HEK293 (cell line): ENCODE data around the gene DIDO1.

Experiments
- CTCF ChIA-PET: fragments of 350-600 bp; formaldehyde crosslinking; extraction: SDS; loops from one replicate; lab custom pipeline; 2021; ENCODE audit warnings: antibody characterized with exemption; lab: Yijun Ruan, JAX
- POLR2A ChIA-PET: fragments of 300-600 bp; formaldehyde crosslinking; extraction: SDS; loops from one replicate; lab custom pipeline; 2020; ENCODE audit warnings: antibody characterized with exemption, inconsistent platforms; lab: Yijun Ruan, JAX
- H3K27ac ChIP-seq: fragments of 200-500 bp; sonication (Bioruptor generic); 2 replicates; pipeline ENCODE4 v1.5.1; 2014; ENCODE audit warnings: low read depth, low read length, control low read depth, inconsistent platforms; ENCODE audit errors: extremely low read depth
- H3K36me3 ChIP-seq, 2 experiments: fragments of 200-500 bp in 1 of 2; sonication (Bioruptor generic) in 1 of 2; 1 replicate in 1 of 2; 2 replicates in 1 of 2; pipeline ENCODE4 v1.5.1; 2014 to 2017; ENCODE audit warnings: inconsistent platforms in 2 of 2, low read length in 2 of 2; ENCODE audit not compliant: control insufficient read depth in 2 of 2, insufficient read depth in 1 of 2
- H3K4me1 ChIP-seq: fragments of 200-500 bp; sonication (Bioruptor generic); 2 replicates; pipeline ENCODE4 v1.5.1; 2014; ENCODE audit warnings: mild to moderate bottlenecking, low read length, inconsistent platforms; ENCODE audit not compliant: control insufficient read depth, insufficient read depth
- H3K4me3 ChIP-seq: 2 replicates; pipeline ENCODE4 v1.5.1; 2011; ENCODE audit warnings: low read depth, mild to moderate bottlenecking, control low read depth, low read length, moderate library complexity
- H3K9me3 ChIP-seq: fragments of 200-500 bp; sonication (Bioruptor generic); 2 replicates; pipeline ENCODE4 v1.5.1; 2014; ENCODE audit warnings: low read depth, low read length, inconsistent platforms; ENCODE audit not compliant: control insufficient read depth, insufficient read depth
- BCL11B ChIP-seq: fragments of 450-650 bp; formaldehyde crosslinking; IDR thresholded peaks from 2 replicates; pipeline ENCODE4 v1.5.1; 2016; ENCODE audit warnings: low read depth, missing biosample characterization, missing genetic modification characterization
- HOXD13 ChIP-seq: sonication (generic); formaldehyde crosslinking; IDR thresholded peaks from 2 replicates; pipeline ENCODE4 v1.8.0; 2022; ENCODE audit warnings: missing genetic modification reagents, borderline replicate concordance
- KLF10 ChIP-seq: fragments of 450-650 bp; IDR thresholded peaks from 2 replicates; pipeline ENCODE4 v1.5.1; 2018; ENCODE audit warnings: missing biosample characterization, mild to moderate bottlenecking, missing genetic modification characterization
- PRDM4 ChIP-seq: fragments of 450-650 bp; formaldehyde crosslinking; IDR thresholded peaks from 2 replicates; pipeline ENCODE4 v1.5.1; 2017; ENCODE audit warnings: missing biosample characterization, missing genetic modification characterization
- SCRT2 ChIP-seq: fragments of 450-650 bp; formaldehyde crosslinking; IDR thresholded peaks from 2 replicates; pipeline ENCODE4 v1.5.1; 2016; ENCODE audit warnings: missing biosample characterization, missing genetic modification characterization
- ZNF175 ChIP-seq: fragments of 450-650 bp; formaldehyde crosslinking; IDR thresholded peaks from 2 replicates; pipeline ENCODE4 v1.5.1; 2016; ENCODE audit warnings: missing biosample characterization, missing genetic modification characterization
- ZNF214 ChIP-seq: fragments of 450-650 bp; formaldehyde crosslinking; IDR thresholded peaks from 2 replicates; pipeline ENCODE4 v1.5.1; 2017; ENCODE audit warnings: missing biosample characterization, mild to moderate bottlenecking, missing genetic modification characterization, borderline replicate concordance
- ZNF239 ChIP-seq: fragments of 450-650 bp; formaldehyde crosslinking; IDR thresholded peaks from 2 replicates; pipeline ENCODE4 v1.5.1; 2016; ENCODE audit warnings: missing biosample characterization, missing genetic modification characterization
- ZNF24 ChIP-seq: fragments of 450-650 bp; formaldehyde crosslinking; IDR thresholded peaks from 2 replicates; pipeline ENCODE4 v1.5.1; 2016; ENCODE audit warnings: missing biosample characterization, missing genetic modification characterization
- ZNF302 ChIP-seq: fragments of 450-650 bp; formaldehyde crosslinking; IDR thresholded peaks from 2 replicates; pipeline ENCODE4 v1.5.1; 2016; ENCODE audit warnings: missing biosample characterization, missing genetic modification characterization, low read depth
- ZNF324 ChIP-seq: fragments of 450-650 bp; formaldehyde crosslinking; IDR thresholded peaks from 2 replicates; pipeline ENCODE4 v1.5.1; 2016; ENCODE audit warnings: missing biosample characterization, missing genetic modification characterization
- ZNF488 ChIP-seq: fragments of 450-650 bp; formaldehyde crosslinking; IDR thresholded peaks from 2 replicates; pipeline ENCODE4 v1.5.1; 2016; ENCODE audit warnings: missing biosample characterization, missing genetic modification characterization
- ZNF600 ChIP-seq: fragments of 450-650 bp; formaldehyde crosslinking; IDR thresholded peaks from 2 replicates; pipeline ENCODE4 v1.5.1; 2016; ENCODE audit warnings: missing biosample characterization, missing genetic modification characterization
- ZNF785 ChIP-seq: fragments of 450-650 bp; formaldehyde crosslinking; IDR thresholded peaks from 2 replicates; pipeline ENCODE4 v1.5.1; 2016; ENCODE audit warnings: missing biosample characterization, missing genetic modification characterization
- ZNF837 ChIP-seq: fragments of 450-650 bp; formaldehyde crosslinking; IDR thresholded peaks from 2 replicates; pipeline ENCODE4 v1.5.1; 2016; ENCODE audit warnings: missing biosample characterization, missing genetic modification characterization
- ZNF843 ChIP-seq: fragments of 450-650 bp; formaldehyde crosslinking; IDR thresholded peaks from 2 replicates; pipeline ENCODE4 v1.5.1; 2016; ENCODE audit warnings: missing biosample characterization, missing genetic modification characterization
- TF ChIP-seq, protein P1 (sequence below): fragments of 450-650 bp; formaldehyde crosslinking; IDR thresholded peaks from 2 replicates; pipeline ENCODE4 v1.5.1; 2016; ENCODE audit warnings: missing biosample characterization, missing genetic modification characterization

Gene DIDO1

DNA sequence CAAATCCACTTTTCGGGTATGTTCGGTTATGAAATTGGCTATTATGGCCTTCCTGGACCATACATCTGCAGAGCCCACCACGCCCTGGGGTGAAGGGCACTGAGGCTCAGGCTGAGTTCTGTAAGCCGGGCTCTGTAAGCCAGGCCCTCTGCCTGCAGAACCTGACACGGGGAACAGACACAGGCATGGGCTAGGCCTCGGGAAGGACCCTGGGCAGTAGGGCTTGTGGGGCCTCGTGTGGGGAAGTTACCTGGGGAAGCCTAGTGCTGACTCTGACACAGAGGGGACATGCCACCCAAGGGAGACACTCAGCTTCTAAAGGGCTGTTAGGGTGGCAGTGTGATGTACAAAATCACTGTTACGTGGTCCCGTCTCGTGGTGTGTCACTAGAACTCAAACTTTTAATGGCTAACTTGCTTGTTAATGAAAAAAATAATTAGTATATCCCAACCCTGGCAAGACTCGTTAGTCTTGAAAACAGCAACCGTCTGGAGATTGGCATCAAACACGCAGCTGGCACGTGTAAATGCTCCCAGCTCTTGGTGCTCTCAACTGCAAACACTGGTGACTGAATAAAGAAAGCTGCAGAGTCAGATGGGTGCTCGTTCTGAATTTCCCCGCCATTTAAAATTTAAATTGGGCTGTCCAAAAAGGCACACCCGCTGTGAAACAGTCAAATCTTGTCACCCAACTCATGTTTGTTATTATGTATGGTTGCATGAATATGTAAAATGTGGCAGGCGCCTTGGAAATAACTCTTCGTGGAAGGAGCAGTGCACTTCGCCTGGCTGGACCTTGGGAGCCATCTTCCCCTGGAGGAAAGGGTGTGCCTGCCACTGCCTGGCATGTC lies 41.0 kb downstream of the DIDO1 start:
- TF ChIP-seq ZNF600 (tag by site-specific recombination) (no peak), ZNF239 (no peak), ZNF837 (no peak), ZNF175 (tag by site-specific recombination) (no peak), ZNF324 (tag by site-specific recombination) (no peak)
- ChIA-PET CTCF (interaction anchor here (0.7 to 1.6 kb wide), 3 partner anchors 12 to 35 kb away, joined by 3 to 6 read pairs (median 3); no protein-coding TSS in a partner anchor), POLR2A (no interaction called here)
- no peaks in the 10 kb centered on the region for H3K9me3 ChIP-seq
- H3K36me3 ChIP-seq = peaks cover 0 to 69% of the 10 kb centered on the region in 2 experiments; a peak in 1 of 3 replicates
- no peak overlapping the region for H3K27ac ChIP-seq
- H3K4me1 ChIP-seq = peaks cover 3% of the 10 kb centered on the region; the same call in 1 of the 2 replicates
- H3K4me3 ChIP-seq = no peak overlapping the region

GRCh38 chr20:62884556-62884955 lies 41.7 kb downstream of the DIDO1 start:
- CTCF ChIA-PET = interaction anchor here (0.7 to 1.6 kb wide), 3 partner anchors 11 to 34 kb away, joined by 3 to 6 read pairs (median 3); no protein-coding TSS in a partner anchor
- H3K4me1 ChIP-seq = peaks cover 3% of the 10 kb centered on the region; the same call in 1 of the 2 replicates
- POLR2A ChIA-PET = no interaction called here

GRCh38 chr20:62882426-62882825 lies 43.9 kb downstream of the DIDO1 start:
- CTCF ChIA-PET = no interaction called here
- peaks cover 0 to 41% of the 10 kb centered on the region in 2 experiments; a peak in 1 of 3 replicates for H3K36me3 ChIP-seq
- no peak overlapping the region for H3K4me3 ChIP-seq
- no peak overlapping the region for H3K27ac ChIP-seq
- POLR2A ChIA-PET = interaction anchor here (0.6 kb wide), 1 partner anchor 240 kb away, joined by 3 read pairs; the partner anchor contains the start of gene SLCO4A1
- no peaks in the 10 kb centered on the region for H3K9me3 ChIP-seq
- no peaks in the 10 kb centered on the region; the same call in 1 of the 2 replicates for H3K4me1 ChIP-seq
- TF ChIP-seq HOXD13 (CRISPR knock-in tag) (no peak), PRDM4 (tag by site-specific recombination) (no peak), ZNF785 (no peak), ZNF214 (tag by site-specific recombination) (no peak), ZNF24 (tag by site-specific recombination) (no peak), KLF10 (tag by site-specific recombination) (no peak), ZNF843 (no peak), ZNF488 (tag by site-specific recombination) (no peak), BCL11B (tag by site-specific recombination) (no peak)
- TF ChIP-seq, protein P1, sequence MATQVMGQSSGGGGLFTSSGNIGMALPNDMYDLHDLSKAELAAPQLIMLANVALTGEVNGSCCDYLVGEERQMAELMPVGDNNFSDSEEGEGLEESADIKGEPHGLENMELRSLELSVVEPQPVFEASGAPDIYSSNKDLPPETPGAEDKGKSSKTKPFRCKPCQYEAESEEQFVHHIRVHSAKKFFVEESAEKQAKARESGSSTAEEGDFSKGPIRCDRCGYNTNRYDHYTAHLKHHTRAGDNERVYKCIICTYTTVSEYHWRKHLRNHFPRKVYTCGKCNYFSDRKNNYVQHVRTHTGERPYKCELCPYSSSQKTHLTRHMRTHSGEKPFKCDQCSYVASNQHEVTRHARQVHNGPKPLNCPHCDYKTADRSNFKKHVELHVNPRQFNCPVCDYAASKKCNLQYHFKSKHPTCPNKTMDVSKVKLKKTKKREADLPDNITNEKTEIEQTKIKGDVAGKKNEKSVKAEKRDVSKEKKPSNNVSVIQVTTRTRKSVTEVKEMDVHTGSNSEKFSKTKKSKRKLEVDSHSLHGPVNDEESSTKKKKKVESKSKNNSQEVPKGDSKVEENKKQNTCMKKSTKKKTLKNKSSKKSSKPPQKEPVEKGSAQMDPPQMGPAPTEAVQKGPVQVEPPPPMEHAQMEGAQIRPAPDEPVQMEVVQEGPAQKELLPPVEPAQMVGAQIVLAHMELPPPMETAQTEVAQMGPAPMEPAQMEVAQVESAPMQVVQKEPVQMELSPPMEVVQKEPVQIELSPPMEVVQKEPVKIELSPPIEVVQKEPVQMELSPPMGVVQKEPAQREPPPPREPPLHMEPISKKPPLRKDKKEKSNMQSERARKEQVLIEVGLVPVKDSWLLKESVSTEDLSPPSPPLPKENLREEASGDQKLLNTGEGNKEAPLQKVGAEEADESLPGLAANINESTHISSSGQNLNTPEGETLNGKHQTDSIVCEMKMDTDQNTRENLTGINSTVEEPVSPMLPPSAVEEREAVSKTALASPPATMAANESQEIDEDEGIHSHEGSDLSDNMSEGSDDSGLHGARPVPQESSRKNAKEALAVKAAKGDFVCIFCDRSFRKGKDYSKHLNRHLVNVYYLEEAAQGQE (tag by site-specific recombination) = no peak

More at GRCh38 chr20:62884556-62884955, 41.7 kb downstream of the DIDO1 start:
- no peaks in the 10 kb centered on the region for H3K9me3 ChIP-seq
- TF ChIP-seq ZNF302 (no peak), SCRT2 (tag by site-specific recombination) (peak; percentile 54; the same call in 1 of the 2 replicates)
- TF ChIP-seq, protein P1 (tag by site-specific recombination) = 0 out of 2 replicates have a peak, but pooled peaks have one; percentile 15
- no peak overlapping the region for H3K27ac ChIP-seq
- H3K36me3 ChIP-seq = peaks cover 0 to 63% of the 10 kb centered on the region in 2 experiments; a peak in 1 of 3 replicates
- no peak overlapping the region for H3K4me3 ChIP-seq
